Ecto neural progenitor cell (in vitro differentiated cells): Measurements from ENCODE around the gene AMY2A.
"Not testable (repeated sequence)": the region's sequence is repeated elsewhere in the genome, so short reads cannot be mapped to it uniquely, and the experiment has no call there.

Source experiments
- DNase-seq: peaks from one replicate; pipeline ENCODE4 v3.0.0-alpha.2; 2018; ENCODE audit warnings: low spot score

The AMY2A gene

DNA sequence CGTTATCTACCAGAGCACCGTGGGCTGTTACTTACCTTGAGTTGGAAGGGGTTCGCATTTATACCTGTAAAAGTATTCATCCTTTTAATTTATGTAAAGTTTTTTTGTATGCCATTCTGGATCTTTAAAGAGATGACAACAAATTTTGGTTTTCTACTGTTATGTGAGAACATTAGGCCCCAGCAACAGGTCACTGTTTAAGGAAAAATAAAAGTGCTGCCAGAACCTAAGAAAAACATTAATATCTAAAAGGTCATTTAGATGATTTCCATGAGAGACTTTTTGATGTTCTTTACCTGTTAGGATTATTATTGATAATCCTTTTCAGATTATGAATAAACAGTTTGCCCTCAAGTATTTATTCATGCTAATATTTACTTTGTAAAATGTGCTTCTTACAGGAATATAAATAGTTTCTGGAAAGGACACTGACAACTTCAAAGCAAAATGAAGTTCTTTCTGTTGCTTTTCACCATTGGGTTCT lies at the start of gene AMY2A:
Gene AMY2A (plus strand): TSS at position 434 of the 484 bp plus-strand sequence. CDS start 14 bp downstream, at position 448.
- DNase-seq, result not testable (repeated sequence)

DNA sequence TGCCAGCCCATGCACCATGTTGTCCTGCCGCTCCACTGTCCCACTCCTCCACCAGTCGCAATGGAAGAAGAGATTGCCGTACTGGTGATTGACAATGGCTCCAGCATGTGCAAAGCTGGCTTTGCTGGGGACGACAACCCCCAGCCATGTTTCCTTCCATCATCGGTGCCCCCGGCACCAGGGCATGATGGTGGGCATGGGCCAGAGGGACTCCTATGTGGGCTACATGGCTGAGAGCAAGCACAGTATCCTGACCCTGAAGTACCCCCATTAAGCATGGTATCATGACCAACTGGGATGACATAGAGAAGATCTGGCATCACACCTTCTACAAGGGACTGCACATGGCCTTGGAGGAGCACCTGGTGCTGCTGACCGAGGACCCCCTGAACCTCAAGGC lies 47.7 kb upstream of the AMY2A start:
- no peak for DNase-seq

DNA sequence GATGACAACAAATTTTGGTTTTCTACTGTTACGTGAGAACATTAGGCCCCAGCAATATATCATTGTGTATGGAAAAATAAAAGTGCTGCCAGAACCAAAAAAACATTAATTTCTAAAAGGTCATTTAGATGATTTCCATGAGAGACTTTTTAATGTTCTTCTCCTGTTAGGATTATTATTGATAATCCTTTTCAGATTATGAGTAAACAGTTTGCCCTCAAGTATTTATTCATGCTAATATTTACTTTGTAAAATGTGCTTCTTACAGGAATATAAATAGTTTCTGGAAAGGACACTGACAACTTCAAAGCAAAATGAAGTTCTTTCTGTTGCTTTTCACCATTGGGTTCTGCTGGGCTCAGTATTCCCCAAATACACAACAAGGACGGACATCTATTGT lies 45.9 kb upstream of the AMY2A start, which contains the start of gene AMY2B:
Gene AMY2B (plus strand): TSS at position 301 of the 400 bp plus-strand sequence. CDS start 14 bp downstream, at position 315.
- DNase-seq, result not testable (repeated sequence)

DNA sequence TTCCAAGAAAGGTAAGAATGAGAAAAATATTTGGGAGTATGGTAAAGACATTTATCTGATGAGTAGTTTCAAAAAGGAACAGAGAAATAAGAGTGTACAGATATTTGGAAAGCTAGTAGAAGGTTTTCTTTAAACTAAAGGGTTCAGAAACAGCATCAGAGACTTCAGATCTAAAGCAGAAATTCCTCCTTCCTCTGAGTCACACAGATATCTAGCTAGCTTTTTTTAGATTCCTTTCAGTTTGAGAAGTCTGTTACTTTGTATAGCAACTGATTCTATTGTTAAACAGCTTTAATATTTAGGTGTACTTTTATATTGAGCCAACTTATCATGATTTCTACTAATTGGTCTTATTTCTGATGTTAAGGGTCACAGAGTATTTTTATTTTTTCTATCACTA lies 41.2 kb upstream of the AMY2A start:
- no peak for DNase-seq

DNA sequence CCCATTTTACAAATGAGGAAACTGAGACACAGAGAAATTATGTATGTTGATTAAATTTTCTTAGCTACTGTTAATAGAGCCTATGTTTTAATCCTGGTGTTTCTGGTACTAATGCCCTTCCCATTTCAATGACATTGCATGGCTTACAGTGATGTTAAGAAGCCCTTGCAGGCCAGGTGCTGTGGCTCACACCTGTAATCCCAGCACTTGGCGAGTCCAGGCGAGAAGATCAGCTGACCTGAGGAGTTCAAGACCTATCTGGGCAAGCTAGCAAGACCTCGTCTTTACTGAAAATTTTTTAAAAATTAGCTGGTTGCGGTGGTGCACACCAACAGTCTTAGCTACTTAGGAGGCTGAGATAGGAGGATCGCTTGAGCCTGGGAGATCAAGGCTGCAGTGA lies 40.4 kb upstream of the AMY2A start:
- DNase-seq, result not testable (repeated sequence)

DNA sequence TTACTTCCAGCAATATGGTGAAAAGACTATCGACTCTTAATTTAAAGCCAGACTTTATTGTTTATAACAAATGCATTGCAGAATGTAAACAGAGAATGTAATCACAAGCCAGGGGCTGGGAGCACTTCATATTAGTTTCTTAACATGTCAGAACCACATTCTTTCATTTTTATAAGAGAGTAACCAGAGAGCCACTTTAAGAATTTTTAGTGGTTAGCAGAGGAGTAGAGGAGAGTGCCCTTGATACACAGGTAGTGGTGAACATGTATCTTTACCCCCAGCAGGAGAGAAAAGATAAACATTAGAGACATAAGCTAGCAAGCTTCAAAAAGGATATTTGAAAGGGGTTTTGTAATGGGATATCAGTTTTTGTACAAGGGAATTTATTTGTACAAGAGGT lies 34.8 kb upstream of the AMY2A start:
- DNase-seq, result no peak

DNA sequence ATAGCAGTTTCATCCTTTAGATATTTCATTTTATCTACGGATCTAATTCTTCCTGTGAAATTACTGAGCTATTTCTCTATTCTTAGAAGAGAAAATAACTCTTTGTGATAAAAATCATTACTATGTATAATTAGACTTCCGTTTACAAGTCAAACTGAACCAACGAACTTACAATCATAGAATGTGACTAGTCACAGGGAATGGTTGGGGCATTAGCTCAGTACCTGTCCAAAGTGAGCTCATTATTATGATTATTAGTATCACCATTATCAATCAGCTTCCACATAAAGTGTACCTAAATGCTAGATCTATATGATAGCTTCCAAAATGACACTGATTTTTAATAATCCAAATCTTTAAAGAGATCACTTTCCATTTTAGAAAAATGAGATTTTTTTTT lies 33.3 kb upstream of the AMY2A start:
- DNase-seq, result no peak

DNA sequence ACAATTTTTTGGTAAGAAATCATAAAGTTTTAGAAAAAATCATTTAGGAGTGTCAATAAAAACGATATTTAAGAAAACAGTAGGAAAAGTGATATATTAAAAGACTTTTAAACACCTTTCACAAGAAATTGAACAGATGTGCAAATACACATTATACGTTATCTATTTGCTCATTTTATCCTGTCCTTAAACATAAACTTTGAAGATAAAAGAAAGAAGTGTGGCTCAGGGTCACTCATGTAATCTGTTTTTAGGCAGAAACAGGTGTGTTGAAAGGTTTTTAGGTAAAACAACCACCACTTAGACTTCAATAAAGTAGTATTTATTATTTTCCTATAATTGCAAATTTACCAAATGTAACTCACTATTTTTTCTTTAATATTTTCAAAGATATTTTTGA lies 32.7 kb upstream of the AMY2A start:
- no peak for DNase-seq

DNA sequence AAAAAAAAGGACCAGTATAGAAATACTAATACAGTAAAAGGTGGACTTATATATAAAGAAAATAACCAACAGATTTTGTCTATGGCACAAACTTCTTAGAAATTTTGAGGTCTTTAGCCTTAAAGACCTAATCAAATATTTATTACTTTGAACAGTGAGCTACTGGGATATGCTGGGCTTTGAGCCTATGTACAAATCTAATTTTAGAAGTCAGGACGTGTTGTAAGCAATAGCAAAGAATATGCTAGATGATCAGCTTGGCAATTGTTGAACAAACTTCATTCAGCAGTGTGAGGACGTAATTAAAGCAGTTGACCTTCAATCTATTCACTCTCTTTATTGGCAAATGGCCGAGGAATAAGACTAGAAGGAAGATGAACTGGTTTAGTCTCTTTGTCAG lies 14.5 kb upstream of the AMY2A start:
- not testable (repeated sequence) for DNase-seq

DNA sequence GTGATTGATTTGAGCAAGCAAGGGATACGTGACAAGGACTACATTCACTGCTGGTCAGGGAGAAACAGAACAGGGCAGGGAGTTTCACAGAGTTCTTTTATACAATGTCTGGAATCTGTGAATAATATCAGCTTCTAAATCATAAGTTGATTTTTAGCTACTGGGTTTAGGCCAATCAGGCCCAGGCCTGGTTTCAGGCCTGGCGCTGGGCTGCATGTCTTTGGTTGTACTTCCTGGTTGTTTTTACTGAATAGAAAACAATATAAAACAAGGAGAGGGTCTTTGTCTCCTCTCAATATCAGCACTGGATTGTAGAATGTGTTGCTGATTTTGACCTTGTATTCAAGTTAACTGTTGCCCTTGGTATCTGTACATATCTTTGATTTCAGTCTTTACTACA lies 865 bp upstream of the AMY2A start:
- DNase-seq, result no peak

DNA sequence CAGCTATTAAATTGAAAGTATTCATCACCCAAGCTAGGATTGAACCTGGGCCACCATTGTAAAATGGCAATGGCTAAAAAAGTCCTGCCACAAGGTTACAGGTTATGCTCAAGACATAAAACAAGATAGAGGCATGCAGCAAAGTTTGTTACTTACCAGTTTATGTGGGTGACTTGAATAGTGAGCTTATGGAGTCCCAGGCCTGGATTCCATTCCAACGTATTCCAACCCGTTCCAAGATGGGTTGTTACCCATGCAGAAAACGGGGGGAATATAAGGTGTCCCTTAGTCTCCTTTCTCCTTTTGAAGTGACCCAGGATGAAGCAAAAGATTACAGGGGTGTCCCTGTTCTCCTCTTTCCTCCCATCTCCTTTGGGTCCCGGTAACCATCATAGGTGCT lies 10.2 kb downstream of the AMY2A start:
- DNase-seq, result not testable (repeated sequence)

DNA sequence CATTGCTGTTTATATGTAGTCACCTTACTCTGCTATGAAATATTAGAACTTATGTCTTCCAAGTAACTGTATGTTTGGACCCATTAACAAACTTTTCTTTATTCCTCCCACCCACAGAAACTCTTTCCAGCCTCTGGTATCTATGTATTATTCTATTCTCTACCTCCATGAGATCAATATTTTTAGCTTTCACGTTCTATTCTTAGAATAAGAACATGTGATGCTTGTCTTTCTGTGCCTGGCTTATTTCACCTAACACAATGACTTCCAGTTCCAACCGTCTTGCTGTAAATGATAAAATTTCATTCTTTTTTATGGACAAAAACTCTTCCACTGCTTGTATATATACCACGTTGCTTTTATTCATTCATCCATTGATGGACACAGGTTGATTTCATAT lies 24.0 kb downstream of the AMY2A start:
- not testable (repeated sequence) for DNase-seq

DNA sequence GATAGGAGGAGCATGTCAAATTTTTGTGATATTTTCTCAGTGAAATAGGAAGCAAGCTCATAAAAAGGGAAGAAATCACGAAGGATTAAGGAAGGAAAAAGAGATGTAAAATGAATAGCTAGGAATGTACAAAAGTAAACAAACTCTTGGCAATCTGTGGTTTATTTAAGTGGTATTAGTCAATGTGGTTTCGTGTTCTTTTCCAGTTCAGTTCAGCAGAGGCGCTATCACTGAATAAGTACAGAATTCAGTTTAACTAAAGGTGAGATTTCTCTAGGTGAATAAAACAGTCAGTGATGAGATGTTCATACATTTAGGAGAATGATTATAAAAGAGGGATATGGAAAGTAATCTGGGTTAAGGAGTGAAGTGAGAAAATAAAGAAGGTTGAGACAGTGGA lies 26.7 kb downstream of the AMY2A start:
- not testable (repeated sequence) for DNase-seq

DNA sequence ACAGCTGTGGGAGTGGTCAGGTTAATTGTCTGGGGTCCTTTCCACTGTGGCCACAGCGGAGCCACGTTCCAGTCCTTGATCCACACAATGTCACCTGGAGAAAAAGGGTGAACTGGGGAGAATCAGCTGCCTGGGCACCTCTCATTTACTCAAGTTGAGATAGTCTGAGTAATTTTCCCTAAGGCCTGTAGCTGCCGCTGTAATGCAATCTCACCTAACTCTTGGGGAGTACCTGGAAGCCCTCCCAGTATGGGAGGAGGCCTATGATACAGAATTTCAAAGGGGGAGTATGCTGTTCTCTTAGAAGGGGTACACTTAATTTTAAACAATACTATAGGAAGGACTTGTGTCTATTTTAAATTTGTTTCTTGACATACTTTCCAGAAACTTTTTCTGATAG lies 33.1 kb downstream of the AMY2A start:
- not testable (repeated sequence) for DNase-seq

DNA sequence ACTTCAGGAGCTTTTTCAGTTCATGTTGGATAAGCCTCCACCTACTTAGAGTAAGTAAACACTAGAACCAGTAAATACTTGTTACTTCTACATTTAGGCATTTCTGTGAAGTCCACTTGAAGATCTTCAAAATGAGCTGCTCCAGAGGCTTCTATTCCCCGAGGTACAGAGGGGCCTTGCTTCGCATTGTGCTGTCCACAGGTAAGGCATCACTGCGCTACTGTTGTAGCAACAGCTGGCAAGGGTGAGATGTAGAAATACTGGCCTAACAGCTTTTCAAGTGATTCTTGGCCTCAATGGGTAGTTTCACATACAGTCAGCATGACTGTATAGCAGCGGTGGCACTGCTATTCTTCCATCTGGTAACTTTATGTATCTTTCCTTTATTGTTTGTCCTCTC lies 33.7 kb downstream of the AMY2A start:
- DNase-seq, result not testable (repeated sequence)

DNA sequence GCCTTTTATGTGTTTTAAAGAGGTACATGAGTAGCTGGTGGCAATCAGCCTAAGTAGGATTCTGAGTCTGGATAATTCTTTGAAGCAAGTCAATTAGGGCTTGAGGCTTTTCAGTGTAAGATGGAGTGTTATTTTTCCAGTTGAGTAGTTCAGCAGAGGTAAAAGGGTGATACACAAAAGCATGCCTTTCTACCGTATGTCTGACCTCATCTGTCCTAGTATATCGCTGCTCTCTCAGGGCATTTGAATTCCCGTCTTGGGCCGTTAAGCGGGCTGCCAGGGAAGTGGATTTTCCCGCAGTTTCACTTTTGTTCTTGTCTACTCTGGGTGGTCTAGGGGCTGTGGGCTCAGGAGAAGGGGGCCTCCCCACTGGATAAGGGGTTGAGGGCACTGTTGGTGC lies 36.9 kb downstream of the AMY2A start:
- not testable (repeated sequence) for DNase-seq

DNA sequence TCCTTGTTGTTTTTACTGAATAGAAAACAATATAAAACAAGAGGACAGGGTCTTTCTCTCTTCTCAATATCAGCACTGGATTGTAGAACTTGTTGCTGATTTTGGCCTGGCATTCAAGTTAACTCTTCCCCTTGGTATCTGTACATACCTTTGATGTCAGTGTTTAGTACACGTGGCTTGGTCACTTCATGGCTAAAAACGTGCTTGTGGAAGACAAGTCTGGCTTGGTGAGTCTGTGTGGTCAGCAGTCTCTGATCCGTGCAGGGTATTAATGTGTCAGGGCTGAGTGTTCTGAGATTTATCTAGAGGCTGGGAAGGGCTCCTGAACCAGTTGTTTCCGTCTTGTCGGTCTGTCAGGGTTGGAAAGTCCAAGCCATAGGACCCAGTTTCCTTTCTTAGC lies 38.2 kb downstream of the AMY2A start, which contains the start of gene AMY1A:
Gene AMY1A (plus strand): TSS at position 301 of the 400 bp plus-strand sequence. CDS start 571 bp downstream, outside the sequence.
- DNase-seq, result not testable (repeated sequence)
